ENCODE results near the gene UST.

Gene UST

DNA sequence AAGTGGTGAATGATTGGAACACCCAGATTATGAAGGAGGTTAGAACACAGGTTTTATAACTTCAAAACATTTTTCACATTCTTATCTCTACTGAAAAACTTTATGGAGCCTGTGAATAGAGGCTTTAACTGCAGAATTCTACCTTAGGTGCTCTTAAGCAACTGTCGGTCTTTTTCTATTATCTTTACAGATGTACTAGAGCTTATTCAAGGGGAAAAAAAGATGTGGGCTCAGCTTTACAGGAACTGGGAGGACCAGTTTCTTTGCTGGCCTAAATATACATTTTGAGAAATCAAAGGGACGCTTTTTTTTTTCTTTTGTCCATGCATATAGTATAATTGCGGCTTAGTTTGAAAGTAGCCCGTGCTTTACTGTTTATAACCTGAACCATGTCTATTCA, 58.9 kb downstream of the UST start:
- no peak for DNase-seq

DNA sequence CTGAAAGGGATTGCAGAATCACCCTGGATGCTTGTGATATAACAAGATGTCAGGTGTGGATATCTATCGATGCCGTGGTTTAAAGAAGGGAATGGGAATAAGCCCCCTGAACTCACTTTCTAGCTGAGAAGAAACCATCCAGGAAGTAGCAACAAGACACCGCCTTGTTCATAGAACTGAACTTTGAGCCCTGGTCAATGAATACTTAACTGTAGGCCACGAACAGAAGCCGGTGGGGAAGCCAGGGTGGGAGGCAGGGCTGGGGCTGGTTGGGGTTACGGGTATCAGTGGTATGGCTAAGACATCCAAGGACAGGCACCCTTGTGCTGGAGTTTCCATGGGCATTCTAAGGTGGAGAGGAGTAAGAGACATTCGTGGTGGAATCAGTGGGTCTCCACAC, 61.0 kb downstream of the UST start:
- no peak for DNase-seq

DNA sequence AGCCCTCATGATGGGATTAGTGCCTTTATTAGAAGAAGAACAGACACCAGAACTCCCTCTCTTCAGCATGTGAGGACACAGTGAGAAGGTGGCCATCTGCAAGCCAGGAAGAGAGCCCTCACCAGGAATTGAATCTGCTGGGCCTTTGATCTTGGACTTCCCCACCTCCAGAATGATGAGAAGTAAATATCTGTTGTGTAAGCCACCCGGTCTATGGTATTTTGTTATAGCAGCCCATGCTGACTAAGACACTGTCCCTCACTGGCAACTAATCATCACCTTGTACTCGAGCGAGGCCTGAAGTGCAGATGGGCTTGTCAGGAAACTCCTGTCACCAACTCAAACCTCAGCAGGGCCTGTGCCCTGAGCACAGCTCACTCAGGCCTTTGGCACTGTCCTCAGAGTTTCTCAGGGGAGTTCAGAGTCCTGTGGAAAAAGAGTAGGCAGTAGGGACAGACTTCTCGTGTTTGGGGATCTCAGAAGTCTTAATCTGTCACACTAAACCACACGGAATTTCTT, 62.0 kb downstream of the UST start:
- DNase-seq = no peak

DNA sequence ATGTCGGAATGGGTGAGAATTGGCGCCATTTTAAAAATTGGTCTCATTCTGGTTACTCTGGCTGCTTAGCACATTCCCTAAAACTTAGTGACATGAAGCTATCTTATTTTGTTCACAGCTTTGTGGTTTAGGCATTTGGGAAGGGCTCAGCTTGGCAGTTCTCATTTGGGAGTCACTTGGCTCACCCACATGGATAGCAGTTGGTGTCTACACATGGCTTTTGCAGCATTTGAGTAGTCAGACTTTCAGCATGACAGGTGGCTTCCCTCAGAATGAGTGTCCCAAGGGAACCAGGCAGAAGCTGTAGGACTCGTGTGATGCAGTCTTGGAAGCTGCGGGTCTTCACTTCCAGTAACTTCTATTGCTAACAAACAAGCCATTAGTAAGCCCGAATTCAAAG, 64.6 kb downstream of the UST start:
- DNase-seq = no peak

DNA sequence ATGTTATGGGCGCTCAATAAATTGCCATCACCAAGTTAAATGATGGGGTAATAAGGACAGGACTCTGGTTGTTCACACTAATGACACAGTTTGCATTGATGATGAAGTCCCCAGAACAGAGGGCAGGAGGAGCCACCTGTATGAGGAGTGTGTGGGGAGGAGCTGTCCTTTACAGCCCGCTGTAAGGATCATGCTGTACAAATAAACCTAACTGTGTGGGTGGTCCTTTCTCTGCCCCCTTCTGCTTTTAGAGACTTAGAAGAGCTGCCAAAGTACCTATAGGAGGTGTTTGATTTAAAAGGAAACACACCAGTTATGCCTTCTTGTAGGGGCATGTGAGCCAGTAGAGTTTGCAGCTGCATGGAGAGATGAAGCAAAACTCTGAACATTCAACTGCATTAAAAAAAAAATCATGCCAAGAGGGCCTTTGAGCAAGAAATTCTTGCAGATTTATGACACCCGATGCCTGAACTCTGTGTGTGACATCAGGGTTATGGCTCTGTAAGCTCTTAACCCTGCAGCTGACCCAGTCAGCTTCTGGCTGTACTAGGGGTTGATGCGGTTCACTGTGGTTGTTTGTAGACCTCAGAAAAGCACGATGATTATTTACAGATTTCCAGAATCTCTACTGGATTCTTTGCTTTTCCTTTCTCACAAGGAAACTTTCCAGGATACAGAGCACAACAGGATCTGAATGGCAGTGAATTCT, 67.4 kb downstream of the UST start:
- DNase-seq = no peak

DNA sequence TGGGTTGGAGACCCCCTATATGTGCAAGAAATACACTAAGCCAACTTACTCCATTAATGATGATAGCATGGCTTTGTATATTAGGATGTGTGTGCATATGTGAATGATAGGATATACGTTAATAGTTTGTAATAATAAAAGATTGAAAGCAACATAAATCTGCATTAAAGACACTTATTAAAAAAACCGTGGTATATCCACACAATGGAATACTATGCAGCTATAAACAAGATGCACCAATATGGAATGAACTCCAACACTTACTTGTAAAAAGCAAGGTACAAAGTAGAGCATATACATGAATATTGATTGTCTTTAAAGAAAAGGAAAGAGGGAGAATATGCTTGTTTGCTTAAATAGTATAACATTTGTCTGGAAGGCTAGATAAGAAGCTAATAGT, 68.0 kb downstream of the UST start:
- DNase-seq = no peak

DNA sequence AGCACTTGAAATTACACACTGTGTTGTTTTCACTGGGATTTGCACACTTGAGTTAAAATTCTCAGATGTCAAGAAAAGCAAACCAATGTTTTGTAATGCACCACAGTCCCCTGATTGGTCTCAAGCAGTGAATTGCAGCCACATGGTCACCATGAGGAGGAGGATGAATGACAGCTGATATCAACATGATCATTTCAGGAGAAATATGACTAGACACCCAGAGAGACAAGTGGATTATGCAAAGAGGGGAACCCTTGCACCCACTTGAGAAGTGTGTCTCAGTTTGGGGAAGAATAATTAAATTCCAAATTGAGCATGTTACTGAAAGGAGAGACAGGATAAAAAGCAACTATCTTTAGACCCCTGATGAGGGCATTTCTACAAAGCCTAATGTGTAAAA, 69.3 kb downstream of the UST start:
- no peak for DNase-seq

DNA sequence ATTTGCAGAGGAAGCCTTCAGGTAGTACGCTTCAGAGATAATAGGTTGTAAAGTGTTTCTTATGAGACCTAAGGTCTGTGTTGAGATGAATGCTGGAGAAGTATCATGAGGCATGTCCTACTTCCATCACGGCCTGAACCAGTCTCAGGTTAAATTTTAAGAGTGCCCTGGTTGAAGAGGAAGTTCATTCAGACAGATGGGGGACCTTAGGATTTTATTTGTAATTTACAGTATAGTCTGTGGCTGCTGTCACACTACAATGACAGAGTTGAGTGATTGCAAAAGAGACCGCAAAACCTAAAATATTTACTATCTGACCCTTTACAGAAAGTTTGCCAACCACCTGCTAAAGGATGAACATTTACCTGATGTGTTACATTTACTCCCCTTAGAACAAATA, 70.9 kb downstream of the UST start:
- no peak for DNase-seq

DNA sequence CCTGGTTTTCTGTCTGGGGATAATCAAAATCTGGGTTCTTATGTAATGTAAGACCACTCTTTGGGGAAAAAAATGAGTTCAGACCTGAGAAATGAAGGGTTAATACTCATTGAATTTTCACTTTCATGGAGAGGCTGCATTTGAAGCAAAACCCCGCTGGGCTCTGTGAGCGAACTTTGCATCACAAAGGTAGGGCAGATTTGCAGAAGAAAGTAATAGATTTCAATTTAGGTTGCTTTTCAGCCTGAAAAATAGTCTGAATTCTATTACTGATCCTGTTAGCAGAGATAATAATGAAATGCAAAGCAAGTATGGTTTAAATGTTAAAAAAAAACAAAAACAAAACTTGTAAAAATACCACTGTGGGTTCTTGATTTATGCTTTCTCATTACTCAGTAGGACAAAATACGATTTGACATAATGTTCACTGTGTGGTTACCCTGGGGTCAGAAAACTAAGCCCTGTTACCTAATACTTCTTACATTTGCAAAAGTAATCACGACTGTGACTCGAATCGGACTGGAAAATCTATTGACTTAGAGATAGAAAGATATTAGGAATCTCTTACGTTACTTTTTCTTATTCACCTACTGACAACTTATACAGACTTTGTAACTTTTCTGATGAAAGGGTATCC, 72.2 kb downstream of the UST start:
- DNase-seq = no peak

DNA sequence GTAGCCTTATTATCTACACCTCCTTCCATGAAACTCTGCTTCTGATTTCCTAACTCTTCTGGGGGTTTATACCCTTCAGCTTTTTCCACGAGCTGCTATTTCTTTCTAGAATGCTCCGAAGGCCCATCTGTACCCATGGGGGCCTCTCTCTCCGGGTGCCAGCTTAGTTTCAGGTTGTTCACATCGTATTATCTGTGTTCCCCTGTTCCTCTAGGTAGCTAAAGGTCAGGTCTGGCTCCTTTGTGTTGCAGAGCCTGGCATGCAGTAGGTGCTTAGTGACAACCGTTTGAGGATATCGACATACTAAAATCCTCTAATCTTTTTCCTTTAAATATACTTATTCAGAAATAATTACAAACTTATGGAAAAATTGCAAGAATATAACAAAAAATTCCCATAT, 73.0 kb downstream of the UST start:
- DNase-seq = no peak

DNA sequence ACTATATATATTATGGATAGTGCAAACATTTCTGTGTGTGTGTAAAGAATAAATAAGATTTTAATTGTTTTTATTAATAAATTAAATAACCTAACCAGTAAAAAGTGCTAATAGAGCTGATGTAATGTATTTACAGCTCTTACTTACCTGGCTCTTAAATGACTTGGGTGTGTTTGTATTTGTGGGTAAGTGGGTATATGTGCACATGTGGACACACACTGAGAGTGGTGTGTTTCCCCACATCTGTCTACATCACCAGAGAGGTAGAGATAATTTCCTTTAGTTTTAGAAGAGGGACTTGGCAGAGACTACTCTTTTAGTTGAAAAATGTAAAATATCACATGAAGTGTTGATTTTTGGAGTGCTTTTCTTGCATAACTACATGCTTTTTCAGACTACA, 76.0 kb downstream of the UST start:
- DNase-seq = no peak

DNA sequence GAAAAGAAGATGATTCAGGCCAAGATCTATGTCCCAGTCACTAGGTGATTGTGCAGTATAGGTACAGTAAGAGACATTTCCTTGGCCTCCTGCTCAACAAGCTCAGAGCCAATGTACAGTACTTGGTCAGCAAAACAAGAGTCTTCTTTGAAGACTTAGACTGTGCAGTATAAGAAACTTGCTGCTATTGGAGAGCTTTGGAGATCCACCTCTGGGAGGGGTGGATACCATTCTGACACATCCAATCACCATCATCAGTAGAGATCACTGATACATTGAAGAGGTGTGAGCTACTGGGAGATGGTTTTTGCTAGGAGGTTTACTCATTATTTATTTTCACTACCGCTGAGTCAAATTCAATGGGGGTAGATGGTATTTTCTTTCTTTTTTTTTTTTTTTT, 77.5 kb downstream of the UST start:
- DNase-seq = no peak

DNA sequence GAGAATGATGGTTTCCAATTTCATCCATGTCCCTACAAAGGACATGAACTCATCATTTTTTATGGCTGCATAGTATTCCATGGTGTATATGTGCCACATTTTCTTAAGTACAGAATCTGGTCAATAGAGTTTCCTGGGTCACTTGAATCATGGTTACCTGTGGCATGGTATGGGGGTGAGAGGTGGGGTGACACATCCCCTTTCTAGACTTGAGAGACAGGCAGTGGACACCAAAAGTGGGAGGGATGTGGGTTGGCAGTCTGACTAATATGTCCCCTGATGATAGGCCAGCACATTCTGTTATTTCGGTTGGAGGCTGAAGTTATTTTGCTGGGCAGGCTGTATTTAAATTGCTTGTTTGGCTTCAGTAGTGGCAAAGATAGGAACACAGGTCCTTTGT, 78.1 kb downstream of the UST start:
- no peak for DNase-seq

DNA sequence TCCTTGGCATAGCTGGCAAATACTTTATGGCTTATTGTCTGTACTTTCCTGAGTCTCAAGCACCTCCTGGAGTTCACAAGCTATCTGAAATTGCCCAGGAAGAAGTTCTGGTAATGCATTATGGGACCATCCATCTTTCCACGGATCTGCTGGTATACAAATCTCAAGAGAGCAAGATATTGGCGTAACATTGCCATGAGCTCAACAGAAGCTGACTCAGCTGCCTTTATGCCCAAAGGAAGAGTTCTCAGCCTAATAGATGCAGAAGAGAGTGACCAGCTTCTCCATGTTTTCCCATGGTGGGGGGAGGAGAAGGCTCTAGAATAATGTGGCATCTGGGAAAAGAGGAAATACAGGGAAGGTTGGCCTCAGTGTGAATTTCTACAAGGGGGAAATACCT, 78.7 kb downstream of the UST start:
- DNase-seq = no peak

DNA sequence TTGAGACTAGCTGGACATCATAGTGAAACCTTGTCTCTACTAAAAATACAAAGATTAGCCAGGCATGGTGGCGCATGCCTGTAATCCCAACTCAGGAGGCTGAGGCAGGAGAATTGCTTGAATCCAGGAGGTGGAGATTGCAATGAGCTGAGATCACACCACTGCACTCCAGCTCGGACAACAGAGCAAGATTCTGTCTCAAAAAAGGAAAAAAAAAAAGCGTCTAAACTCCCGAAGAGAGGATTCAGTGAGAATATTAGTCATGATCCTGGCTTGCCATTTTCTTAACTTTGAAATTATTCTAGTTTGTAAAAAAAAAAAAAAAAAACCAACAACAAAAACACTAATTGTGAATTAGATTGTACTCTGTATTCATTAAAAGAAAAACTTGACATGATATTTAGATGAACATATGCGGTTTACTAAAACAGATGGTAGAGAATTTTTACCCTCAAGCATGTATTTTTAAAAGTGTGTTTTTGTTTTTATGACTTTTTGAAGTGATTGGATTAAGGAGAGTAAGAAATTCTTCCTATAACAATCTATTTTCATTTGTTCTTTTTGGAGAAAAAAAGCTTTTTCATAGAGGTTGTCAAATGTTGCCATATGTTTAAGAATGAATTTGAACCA, 80.7 kb downstream of the UST start:
- DNase-seq = no peak

DNA sequence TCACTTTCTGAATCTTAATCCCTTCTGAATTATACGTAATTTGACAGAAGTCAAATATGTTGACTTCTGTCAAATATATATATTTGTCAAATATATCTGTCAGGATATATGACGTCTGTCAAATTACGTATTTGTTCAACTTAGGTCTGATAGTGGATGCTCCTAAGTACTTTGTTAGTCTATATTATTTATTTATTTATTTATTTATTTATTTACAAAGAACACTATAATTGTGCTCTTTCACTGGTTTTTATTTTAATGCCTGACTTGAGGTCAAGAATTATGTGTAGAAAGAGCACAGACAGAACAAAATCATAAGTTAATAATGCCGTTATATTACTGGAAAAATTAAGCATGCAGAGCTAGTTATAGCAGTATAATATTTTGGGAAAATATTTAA, 81.2 kb downstream of the UST start:
- DNase-seq = no peak

DNA sequence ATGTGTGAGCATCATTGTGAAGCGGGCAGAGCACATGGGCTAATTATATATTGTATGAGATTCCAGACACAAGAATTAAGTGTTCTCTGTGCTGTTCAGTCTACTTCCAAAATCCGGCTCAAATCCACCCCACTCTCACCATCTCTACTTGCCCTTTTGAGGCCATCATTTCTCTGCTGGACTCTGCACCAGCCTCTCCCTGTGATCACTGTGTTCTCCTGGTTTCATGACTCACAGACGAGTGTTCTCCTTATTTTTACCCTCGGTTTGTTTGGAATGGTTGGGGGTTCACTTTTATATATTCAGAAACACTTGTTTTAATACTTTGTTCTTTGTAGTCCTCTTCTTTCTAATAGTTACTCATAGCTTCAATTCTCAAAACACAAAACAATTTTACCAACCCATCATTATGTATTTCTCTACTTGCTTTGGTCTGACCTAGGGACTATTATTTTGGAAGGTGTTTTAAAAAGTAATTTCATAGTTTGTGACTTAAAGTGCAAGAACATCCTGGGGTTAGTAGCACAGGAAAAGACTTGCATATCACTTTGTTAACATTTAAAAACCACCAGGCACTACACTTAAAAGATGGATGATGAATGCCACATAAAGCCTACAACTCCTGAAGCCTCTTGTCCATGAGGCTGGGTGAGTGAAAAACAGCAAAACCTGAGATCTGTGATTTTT, 82.7 kb downstream of the UST start:
- DNase-seq = no peak

DNA sequence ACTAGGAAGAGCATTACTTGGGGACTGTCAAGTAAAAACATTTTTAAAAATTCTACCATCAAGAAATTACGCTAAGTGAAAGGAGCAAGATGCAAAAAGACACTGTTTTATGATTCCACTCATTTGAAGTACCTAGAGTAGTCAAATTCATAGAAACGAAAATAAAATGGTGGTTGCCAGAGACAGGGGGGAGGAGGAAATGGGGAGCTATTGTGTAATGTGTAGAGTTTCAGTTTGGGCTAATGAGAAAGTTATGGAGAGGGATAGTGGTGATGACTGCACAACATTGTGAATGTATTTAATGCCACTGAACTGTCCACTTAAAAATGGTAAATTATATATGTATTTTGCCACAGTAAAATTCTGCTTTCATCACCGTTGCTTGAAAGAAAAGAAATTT, 83.8 kb downstream of the UST start:
- DNase-seq = no peak

DNA sequence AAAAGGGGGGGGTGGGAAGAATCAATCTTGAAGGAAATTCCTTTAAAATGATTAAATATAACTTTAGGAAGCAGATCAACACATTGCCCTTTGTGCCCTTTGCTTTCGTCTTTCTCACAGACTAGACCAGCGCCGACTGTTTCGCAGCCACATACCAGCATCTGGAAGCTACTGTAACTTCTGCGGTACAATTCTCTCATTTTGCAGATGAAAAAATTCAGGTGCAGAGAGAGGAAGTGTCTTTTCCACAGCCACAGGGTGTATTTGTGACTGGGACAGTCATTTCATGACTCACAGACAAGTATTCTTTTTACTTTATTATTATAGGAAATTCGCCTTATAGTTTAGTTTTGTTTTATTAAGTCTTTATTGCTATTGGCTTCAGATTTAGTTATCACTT, 84.2 kb downstream of the UST start:
- DNase-seq = peak; percentile 32 to 43

DNA sequence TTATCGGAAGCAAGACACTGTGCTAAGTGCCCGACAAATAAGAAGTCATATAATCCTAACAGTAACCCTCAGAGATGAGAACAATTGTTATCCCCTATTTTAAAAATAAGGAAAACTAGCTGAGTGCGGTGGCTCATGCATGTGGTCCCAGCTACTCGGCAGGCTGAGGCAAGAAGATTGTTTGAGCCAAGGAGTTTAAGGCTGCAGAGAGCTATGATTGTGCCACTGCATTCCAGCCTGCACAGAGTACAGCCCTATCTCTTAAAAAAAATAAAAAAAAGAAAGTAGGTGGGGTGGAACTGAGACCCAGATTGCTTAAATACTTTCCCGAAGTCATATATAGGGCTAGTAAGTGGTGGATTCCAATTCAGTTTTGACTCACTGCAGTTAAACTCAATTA, 84.7 kb downstream of the UST start:
- no peak for DNase-seq

DNA sequence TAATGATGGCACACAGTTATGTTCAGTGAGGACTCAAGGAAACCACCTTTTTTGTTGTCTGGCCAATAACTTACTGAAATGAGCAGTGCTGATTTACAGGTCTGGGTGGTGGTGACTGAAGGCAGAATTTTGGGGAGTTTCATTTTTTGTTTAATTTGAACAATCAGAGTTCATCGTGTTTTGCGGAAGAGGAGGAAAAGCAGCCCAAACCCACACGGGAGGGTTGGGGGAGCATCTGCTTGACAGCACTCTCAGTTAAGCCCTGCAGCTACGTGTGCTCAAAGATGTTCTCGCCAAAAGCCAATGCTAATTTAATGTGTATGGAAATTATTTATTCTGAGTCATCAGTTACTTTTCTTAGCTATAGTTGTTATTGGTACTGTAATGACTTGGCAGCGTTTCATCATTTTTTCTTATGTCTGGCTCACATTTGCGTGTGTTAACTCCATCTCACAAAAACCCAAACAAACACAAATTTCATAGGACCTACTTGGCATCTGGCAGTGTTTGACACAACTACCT, 89.2 kb downstream of the UST start:
- peak; percentile 54 to 63 for DNase-seq

DNA sequence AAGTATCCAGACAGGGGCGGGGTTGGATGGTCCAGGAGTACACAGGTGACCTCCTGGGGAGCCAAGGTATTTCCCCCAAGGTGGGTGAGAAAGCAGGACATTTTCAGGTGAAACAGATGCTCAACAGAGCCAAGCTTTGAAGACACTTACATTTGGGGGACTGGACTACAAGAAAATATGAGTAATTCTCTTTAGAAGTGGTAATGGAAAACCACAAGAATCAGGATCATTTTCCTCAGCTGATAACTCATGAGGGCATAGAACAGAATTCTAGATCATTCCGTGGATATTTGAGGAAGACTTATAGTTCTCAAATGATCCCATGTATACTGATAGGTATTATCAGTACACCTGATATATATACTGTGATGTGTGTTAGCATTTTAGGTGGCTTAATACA, 89.9 kb downstream of the UST start:
- DNase-seq = no peak

DNA sequence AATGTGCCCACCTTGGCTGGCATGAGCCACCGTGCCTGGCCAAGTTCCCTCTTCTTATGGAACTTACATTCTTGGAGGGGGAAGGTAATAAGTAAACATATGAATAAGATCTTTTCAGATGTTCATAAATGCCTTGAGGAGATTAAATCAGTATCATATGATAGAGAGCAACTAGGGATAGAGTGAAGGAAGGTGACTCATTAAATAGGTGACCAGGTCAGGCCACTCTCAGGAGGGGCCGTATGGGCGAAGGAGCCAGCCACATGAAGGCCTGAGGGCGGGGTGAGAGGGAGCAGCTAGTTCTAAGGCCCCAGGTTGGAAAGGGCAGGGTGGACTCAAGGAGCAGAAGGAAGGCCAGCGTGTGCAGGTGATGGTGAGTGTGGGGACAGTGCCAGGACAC, 91.1 kb downstream of the UST start:
- no peak for DNase-seq

DNA sequence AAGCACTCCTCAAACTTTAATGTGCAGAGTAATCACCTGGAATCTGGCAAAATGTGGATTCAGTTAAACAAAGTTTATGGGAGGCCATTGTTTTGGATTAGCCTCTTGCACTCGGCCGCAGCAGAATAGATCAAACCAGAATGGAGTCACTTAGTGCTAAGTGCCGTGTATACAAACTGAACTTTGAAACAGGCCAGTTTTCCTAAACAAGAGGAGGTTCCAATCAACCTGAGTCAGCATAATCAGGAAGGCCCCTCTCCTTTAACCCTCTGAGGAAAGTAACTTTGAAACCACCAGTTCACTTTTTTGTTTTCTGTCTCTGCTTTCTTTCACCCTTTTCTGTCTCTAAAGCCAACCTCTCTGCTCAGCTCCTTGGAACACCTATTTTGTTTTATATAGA, 92.2 kb downstream of the UST start:
- DNase-seq = no peak

All from activated T-cell treated with anti-CD3 and anti-CD28 coated beads, Interleukin-2, amount 50 U/mL, for 48 hours (primary cell).